ENCODE results near the gene CFAP46. TPM values are rescaled to one million over a fixed set of nuclear protein-coding genes. Genes with fewer than 3 reads are reported as not detected.

Gene CFAP46
- total and polyA plus RNA-seq, 2 of the 8 experiments (the other 6 are each of a cell fraction or from before 2014, with no cell fraction given), result 2.6 to 4.8 TPM

GRCh38 chr10:132844069-132844809 is 98.1 kb downstream of the CFAP46 start:
- Histone ChIP-seq H3K9ac (replicated peaks in 1 of 4; ENCODE audit: extremely low read depth in 1 of 4, low read depth in 3 of 4, low read length in 3 of 4) (no peak overlapping the region), H3K27ac (ENCODE audit: low read depth, low read length) (no peak overlapping the region), H2BK120ac (replicated peaks; ENCODE audit: low read depth, low read length) (no peak overlapping the region), H4K8ac (ENCODE audit: extremely low read depth, insufficient read depth, low read length) (no peak overlapping the region; the same call in 1 of the 2 replicates), H2BK15ac (ENCODE audit: low read length) (no peak overlapping the region), H2BK20ac (ENCODE audit: low read length) (no peak overlapping the region), H2BK12ac (ENCODE audit: low read depth, low read length) (no peak overlapping the region), H4K5ac (ENCODE audit: insufficient read length, low read depth, low read length) (no peak overlapping the region), H3K79me1 (ENCODE audit: low read depth, low read length) (no peaks in the 10 kb centered on the region), H3K4me2 (ENCODE audit: insufficient read depth in 1 of 2, low read depth in 2 of 2, low read length in 2 of 2) (no peak overlapping the region), H4K91ac (replicated peaks; ENCODE audit: insufficient read length, low read length) (no peak overlapping the region), H3K4ac (replicated peaks; ENCODE audit: insufficient read length, low read depth, low read length) (no peak overlapping the region), H2AK5ac (ENCODE audit: low read depth, low read length) (no peak overlapping the region), H2BK5ac (ENCODE audit: low read depth, low read length) (no peak overlapping the region), H3K18ac (ENCODE audit: extremely low read depth, low read length) (no peak overlapping the region), H3K36me3 (ENCODE audit: control insufficient read depth in 2 of 4, insufficient read depth in 4 of 4, low read length in 3 of 4) (no peaks in the 10 kb centered on the region), H3K14ac (ENCODE audit: insufficient read length) (no peak overlapping the region), H2AFZ (ENCODE audit: low read length) (no peak overlapping the region), H3K9me3 (ENCODE audit: insufficient read depth in 2 of 2, low read depth in 1 of 2, low read length in 1 of 2) (peaks cover 19% of the 10 kb centered on the region in 2 experiments), H3K4me3 (ENCODE audit: extremely low read depth in 1 of 4, insufficient read depth in 2 of 4, low read depth in 3 of 4, low read length in 4 of 4) (no peak overlapping the region), H3K27me3 (replicated peaks in 1 of 4; ENCODE audit: control insufficient read depth in 3 of 4, extremely low read depth in 1 of 4, insufficient read depth in 3 of 4, low read length in 3 of 4) (no peaks in the 10 kb centered on the region), H3K23ac (ENCODE audit: insufficient read length) (no peak overlapping the region), H4K20me1 (replicated peaks in 1 of 2; ENCODE audit: control insufficient read depth in 1 of 2, insufficient read depth in 2 of 2, low read length in 2 of 2) (no peaks in the 10 kb centered on the region), H3K79me2 (ENCODE audit: control insufficient read depth in 1 of 2, insufficient read depth in 2 of 2, low read length in 2 of 2) (no peaks in the 10 kb centered on the region), H3K4me1 (replicated peaks in 1 of 4; ENCODE audit: control insufficient read depth in 3 of 4, insufficient read depth in 4 of 4, low read length in 3 of 4) (no peaks in the 10 kb centered on the region; a peak in 1 of 7 replicates), H3K23me2 (ENCODE audit: low read depth, low read length) (no peaks in the 10 kb centered on the region), H3K56ac (replicated peaks; ENCODE audit: insufficient read length, low read depth, low read length) (no peak overlapping the region)
- POLR2A ChIA-PET (ENCODE audit: partially characterized antibody), result interaction anchor here (0.6 kb wide), 1 partner anchor 106 kb away, joined by 3 read pairs; no protein-coding TSS in a partner anchor
- no peak for DNase-seq (ENCODE audit: low read depth in 1 of 2, low spot score in 2 of 2)
- CTCF ChIA-PET (ENCODE audit: partially characterized antibody), result interaction anchor here (0.7 to 2.0 kb wide), 4 partner anchors 51 to 430 kb away, joined by 3 to 8 read pairs (median 3); no protein-coding TSS in a partner anchor
- FAIRE-seq, result no peak
- TF ChIP-seq CEBPB (IDR thresholded peaks at IDR 0.05; ENCODE audit: low read depth, low read length) (no peak), EGR1 (IDR thresholded peaks at IDR 0.05; ENCODE audit: borderline replicate concordance, low read depth, low read length) (no peak), EZH2 (IDR thresholded peaks at IDR 0.05; ENCODE audit: low read depth, low read length, severe bottlenecking) (no peak), TBP (IDR thresholded peaks at IDR 0.05; ENCODE audit: low read depth, low read length) (no peak), JUN (IDR thresholded peaks at IDR 0.05; ENCODE audit: low read depth, low read length) (no peak)
- 85% methylated on average over 18 of the region's 20 CpGs; no CpG with 5 or more reads in 1 of the 2 experiments for WGBS, 2 experiments (ENCODE audit: extremely low coverage in 1 of 2, insufficient coverage in 1 of 2, insufficient read length in 1 of 2, insufficient replicate concordance in 2 of 2, low coverage in 1 of 2, low lambda C conversion rate in 2 of 2, missing lambda C conversion rate in 1 of 2)
